IMR-90 (cell line): ENCODE measurements around the gene LTBP2. TPM values are rescaled to one million over a fixed set of nuclear protein-coding genes. Genes with fewer than 3 reads are reported as not detected.

ENCODE experiments used
- ATAC-seq: fragments of 200-7000 bp; cut with Tn5 transposase; 2 replicates; pipeline ENCODE4 v1.9.1; 2020; ENCODE audit warnings: low read depth, mild to moderate bottlenecking, moderate library complexity
- BruUV-seq: library from RNA; stranded (reverse); fragments of 400-500 nt; replicated peaks from 2 replicates; lab custom pipeline; 2021; lab: Mats Ljungman, UMichigan
- CTCF ChIA-PET: fragments of 300-600 bp; formaldehyde crosslinking; extraction: SDS; loops from one replicate; lab custom pipeline; 2021; ENCODE audit warnings: antibody characterized with exemption; lab: Yijun Ruan, JAX
- POLR2A ChIA-PET: fragments of 300-600 bp; sonication (Branson Sonifier 250); formaldehyde crosslinking; loops from one replicate; lab custom pipeline; 2022; ENCODE audit warnings: antibody characterized with exemption; ENCODE audit not compliant: unreplicated experiment; lab: Charles Lee
- DNase-seq: peaks from one replicate; pipeline ENCODE4 v3.0.0; 2013
- H2AFZ ChIP-seq: replicated peaks from 2 replicates; pipeline ENCODE3; 2013; ENCODE audit warnings: low read length, mild to moderate bottlenecking; ENCODE audit not compliant: poor library complexity
- H2AK5ac ChIP-seq: 2 replicates; pipeline ENCODE4 v1.6.1; 2013; ENCODE audit warnings: low read depth, low read length, inconsistent platforms
- H2AK9ac ChIP-seq: replicated peaks from 2 replicates; pipeline ENCODE3; 2013; ENCODE audit warnings: mild to moderate bottlenecking, low read depth, low read length, moderate library complexity; ENCODE audit not compliant: poor library complexity
- H2BK120ac ChIP-seq: 2 replicates; pipeline ENCODE4 v1.6.1; 2013; ENCODE audit warnings: low read depth, low read length, inconsistent platforms
- H2BK15ac ChIP-seq: 3 replicates; pipeline ENCODE4 v1.6.1; 2013; ENCODE audit warnings: low read depth, low read length, inconsistent platforms
- H2BK20ac ChIP-seq: 2 replicates; pipeline ENCODE4 v1.6.1; 2013; ENCODE audit warnings: low read depth, mild to moderate bottlenecking, inconsistent platforms, low read length, moderate library complexity
- H2BK5ac ChIP-seq: 2 replicates; pipeline ENCODE4 v1.6.1; 2013; ENCODE audit warnings: mild to moderate bottlenecking, low read depth, low read length, inconsistent platforms; ENCODE audit not compliant: poor library complexity, severe bottlenecking
- H3K14ac ChIP-seq: replicated peaks from 2 replicates; pipeline ENCODE4 v1.6.1; 2013; ENCODE audit warnings: low read depth, low read length, inconsistent platforms
- H3K18ac ChIP-seq: 2 replicates; pipeline ENCODE4 v1.6.1; 2013; ENCODE audit warnings: low read depth, low read length, control low read depth
- H3K23ac ChIP-seq: 2 replicates; pipeline ENCODE4 v1.6.1; 2013; ENCODE audit warnings: low read depth, low read length, inconsistent platforms
- H3K27ac ChIP-seq: 2 replicates; pipeline ENCODE4 v1.5.1; 2013; ENCODE audit warnings: mild to moderate bottlenecking, control low read depth, low read length; ENCODE audit not compliant: insufficient read depth
- H3K27me3 ChIP-seq: 2 replicates; pipeline ENCODE4 v1.6.1; 2013; ENCODE audit warnings: low read length; ENCODE audit not compliant: control insufficient read depth, insufficient read depth
- H3K36me3 ChIP-seq: 2 replicates; pipeline ENCODE4 v1.6.1; 2013; ENCODE audit warnings: low read length, mixed read lengths; ENCODE audit not compliant: control insufficient read depth, insufficient read depth
- H3K4ac ChIP-seq: 2 replicates; pipeline ENCODE4 v1.6.1; 2013; ENCODE audit warnings: low read depth, low read length, inconsistent platforms
- H3K4me1 ChIP-seq: 2 replicates; pipeline ENCODE4 v1.6.1; 2013; ENCODE audit warnings: low read length, mixed read lengths; ENCODE audit not compliant: control insufficient read depth, insufficient read depth
- H3K4me2 ChIP-seq: 2 replicates; pipeline ENCODE4 v1.6.1; 2013; ENCODE audit warnings: low read depth, mild to moderate bottlenecking, control low read depth, low read length, moderate library complexity
- H3K4me3 ChIP-seq: 2 replicates; pipeline ENCODE4 v1.5.1; 2013; ENCODE audit warnings: low read depth, mild to moderate bottlenecking, control low read depth, low read length, moderate library complexity; ENCODE audit not compliant: insufficient read depth
- H3K56ac ChIP-seq: 2 replicates; pipeline ENCODE4 v1.6.1; 2013; ENCODE audit warnings: low read length, inconsistent platforms; ENCODE audit not compliant: insufficient read depth; ENCODE audit errors: extremely low read depth
- H3K79me1 ChIP-seq, 2 experiments: 2 replicates each; pipeline ENCODE4 v1.6.1; 2013; ENCODE audit warnings: low read length in 2 of 2, inconsistent platforms in 1 of 2, low read depth in 1 of 2
- H3K9ac ChIP-seq: 2 replicates; pipeline ENCODE4 v1.6.1; 2013; ENCODE audit warnings: low read depth, low read length, control low read depth
- H3K9me1 ChIP-seq: 2 replicates; pipeline ENCODE4 v1.6.1; 2013; ENCODE audit warnings: low read length, inconsistent platforms; ENCODE audit not compliant: insufficient read depth
- H3K9me3 ChIP-seq: 2 replicates; pipeline ENCODE4 v1.6.1; 2013; ENCODE audit warnings: low read length; ENCODE audit not compliant: control insufficient read depth, insufficient read depth
- H4K20me1 ChIP-seq: 2 replicates; pipeline ENCODE4 v1.6.1; 2013; ENCODE audit warnings: low read length, inconsistent platforms; ENCODE audit not compliant: insufficient read depth
- H4K5ac ChIP-seq: 2 replicates; pipeline ENCODE4 v1.6.1; 2013; ENCODE audit warnings: mild to moderate bottlenecking, low read depth, low read length, control low read depth
- H4K8ac ChIP-seq, 2 experiments: 2 replicates each; pipeline ENCODE4 v1.6.1; 2013; ENCODE audit warnings: low read depth in 2 of 2, low read length in 2 of 2, control low read depth in 1 of 2, inconsistent platforms in 1 of 2
- H4K91ac ChIP-seq: 2 replicates; pipeline ENCODE4 v1.6.1; 2013; ENCODE audit warnings: low read depth, low read length, inconsistent platforms; ENCODE audit not compliant: insufficient read depth
- BHLHE40 ChIP-seq: fragments of 150-350 bp; IDR thresholded peaks from 2 replicates; pipeline ENCODE4 v1.6.1; 2016; ENCODE audit warnings: mild to moderate bottlenecking, low read depth, low read length
- CHD1 ChIP-seq: IDR thresholded peaks from 2 replicates; pipeline ENCODE4 v1.6.1; 2012; ENCODE audit warnings: low read depth, low read length, improper control_type of control experiment
- CTCF ChIP-seq: conservative IDR thresholded peaks from 2 replicates; pipeline ENCODE4 v1.5.1; 2012; ENCODE audit warnings: mild to moderate bottlenecking, low read depth, low read length, improper control_type of control experiment
- ELK1 ChIP-seq: fragments of 150-350 bp; IDR thresholded peaks from 2 replicates; pipeline ENCODE4 v1.6.1; 2016; ENCODE audit warnings: low read depth, mild to moderate bottlenecking, low read length, moderate library complexity, borderline replicate concordance
- FOS ChIP-seq: fragments of 150-350 bp; IDR thresholded peaks from 2 replicates; pipeline ENCODE4 v1.6.1; 2016; ENCODE audit warnings: low read depth, low read length
- MAFK ChIP-seq: IDR thresholded peaks from 2 replicates; pipeline ENCODE4 v1.6.1; 2012; ENCODE audit warnings: low read depth, low read length, improper control_type of control experiment
- MAZ ChIP-seq: IDR thresholded peaks from 2 replicates; pipeline ENCODE4 v1.6.1; 2012; ENCODE audit warnings: low read depth, mild to moderate bottlenecking, low read length, improper control_type of control experiment, moderate library complexity, borderline replicate concordance
- MXI1 ChIP-seq: IDR thresholded peaks from 2 replicates; pipeline ENCODE4 v1.6.1; 2012; ENCODE audit warnings: low read depth, mild to moderate bottlenecking, low read length, moderate library complexity, borderline replicate concordance
- NFE2L2 ChIP-seq: fragments of 150-350 bp; IDR thresholded peaks from 2 replicates; pipeline ENCODE4 v1.6.1; 2016; ENCODE audit warnings: low read depth, mild to moderate bottlenecking, low read length
- POLR2A ChIP-seq: IDR thresholded peaks from 2 replicates; pipeline ENCODE4 v1.6.1; 2012; ENCODE audit warnings: mild to moderate bottlenecking, low read depth, low read length
- RAD21 ChIP-seq: IDR thresholded peaks from 2 replicates; pipeline ENCODE4 v1.6.1; 2012; ENCODE audit warnings: low read length, improper control_type of control experiment
- RCOR1 ChIP-seq: IDR thresholded peaks from 2 replicates; pipeline ENCODE4 v1.6.1; 2012; ENCODE audit warnings: mild to moderate bottlenecking, low read length, improper control_type of control experiment; ENCODE audit not compliant: insufficient replicate concordance
- RFX5 ChIP-seq: IDR thresholded peaks from 2 replicates; pipeline ENCODE4 v1.8.0; 2012; ENCODE audit warnings: low read depth, mild to moderate bottlenecking, low read length, moderate library complexity
- SMC3 ChIP-seq: fragments of 150-350 bp; IDR thresholded peaks from 2 replicates; pipeline ENCODE4 v1.6.1; 2016; ENCODE audit warnings: low read depth, mild to moderate bottlenecking, antibody characterized with exemption, low read length, moderate library complexity
- USF2 ChIP-seq: fragments of 150-350 bp; IDR thresholded peaks from 2 replicates; pipeline ENCODE4 v1.6.1; 2017; ENCODE audit warnings: mild to moderate bottlenecking, antibody characterized with exemption, low read length, low read depth
- WGBS, 2 experiments: methylation state at CpG; one replicate each; pipeline versions ENCODE4 v1.1.5 to v1.1.7; 2013; ENCODE audit warnings: missing lambda C conversion rate in 2 of 2; ENCODE audit not compliant: insufficient read length in 1 of 2; ENCODE audit errors: extremely low coverage in 2 of 2; 5-methylcytosine and 5-hydroxymethylcytosine counted together
- dilution Hi-C: fragments of 300-500 bp; cut with HindIII; formaldehyde crosslinking; loops from one replicate; pipeline ENCODE4 v1.14.3; 2018; ENCODE audit warnings: low sequenced_read_pairs; ENCODE audit not compliant: unreplicated experiment
- in situ Hi-C: fragments of 300-500 bp; cut with MboI; formaldehyde crosslinking; loops from 3 replicates; pipeline ENCODE4 v1.14.3; 2019; ENCODE audit warnings: low sequenced_read_pairs, inconsistent platforms, mixed read lengths
- intact Hi-C: fragments of 100-400 bp; cut with micrococcal nuclease; formaldehyde crosslinking; loops from 2 replicates; pipeline ENCODE4 v1.10.0; 2022
- polyA plus RNA-seq, 3 experiments: library from polyadenylated mRNA; depleted of rRNA; stranded (reverse); fragments of >200 nt; gene quantifications; 2 replicates each; pipeline ENCODE4 v1.2.3, GENCODE V29; 2012; ENCODE audit warnings: low replicate concordance in 1 of 3
- total RNA-seq: library from RNA; depleted of rRNA; stranded (reverse); fragments of >200 nt; gene quantifications from 2 replicates; pipeline ENCODE4 v1.2.3, GENCODE V29; 2012

Gene LTBP2
- total and polyA plus RNA-seq, 2 of the 4 experiments (the other 2 are of a cell fraction) = 23.8 to 79.3 TPM

- Histone ChIP-seq H2AK9ac (no peak overlapping the region), H3K9me1 (no peaks in the 10 kb centered on the region), H2BK20ac (no peak overlapping the region), H3K4me2 (no peak overlapping the region), H4K8ac (no peak overlapping the region), H3K4ac (no peak overlapping the region), H3K9me3 (no peaks in the 10 kb centered on the region), H4K5ac (no peak overlapping the region), H2BK15ac (no peak overlapping the region), H3K23ac (no peak overlapping the region), H2AK5ac (no peak overlapping the region), H3K9ac (no peak overlapping the region), H2AFZ (peak overlapping the region; percentile 65), H3K56ac (no peak overlapping the region), H2BK120ac (no peak overlapping the region), H3K27me3 (peaks cover 50% of the 10 kb centered on the region), H3K18ac (no peak overlapping the region), H3K79me1 (no peaks in the 10 kb centered on the region), H2BK5ac (no peak overlapping the region), H3K27ac (no peak overlapping the region), H3K4me3 (no peak overlapping the region), H4K20me1 (no peaks in the 10 kb centered on the region), H3K4me1 (no peaks in the 10 kb centered on the region; the same call in 1 of the 2 replicates), H4K91ac (no peak overlapping the region), H3K36me3 (no peaks in the 10 kb centered on the region), H3K14ac (no peak overlapping the region)
- no TSS peak for BruUV-seq
- ATAC-seq (peak; percentile 99), DNase-seq (peak; percentile 69)
- in situ Hi-C loops = no loop called here
- CTCF ChIA-PET = no interaction called here
- 52% methylated on average over 2 of the region's 10 CpGs; no CpG with 5 or more reads in 1 of the 2 experiments for WGBS, 2 experiments
- dilution Hi-C loops = no loop called here
- POLR2A ChIA-PET = no interaction called here
- intact Hi-C loops = no loop called here
- TF ChIP-seq CHD1 = no peak
- TF ChIP-seq FOS = peak; percentile 56; the same call in 1 of the 2 replicates
- TF ChIP-seq MAZ = 0 out of 2 replicates have a peak, but pooled peaks have one; percentile 28
- TF ChIP-seq RCOR1 = no peak
- no peak for TF ChIP-seq MAFK
- 0 out of 2 replicates have a peak, but pooled peaks have one; percentile 37 for TF ChIP-seq NFE2L2
- TF ChIP-seq MXI1 = no peak
- peak; percentile 75 for TF ChIP-seq CTCF
- TF ChIP-seq RAD21 = peak; percentile 54
- 0 out of 2 replicates have a peak, but pooled peaks have one; percentile 41 for TF ChIP-seq BHLHE40
- no peak for TF ChIP-seq POLR2A
- TF ChIP-seq RFX5 = no peak
- TF ChIP-seq USF2 = no peak
- TF ChIP-seq ELK1 = no peak
- TF ChIP-seq SMC3 = peak; percentile 57
These were observed 152.6 kb downstream of the LTBP2 start for GRCh38 chr14:74459289-74459946.
